Muscle of leg (tissue), 11 donors: ENCODE results near the gene C5AR1. TPM values are rescaled to one million over a fixed set of nuclear protein-coding genes. Genes with fewer than 3 reads are reported as not detected.
"Not testable (repeated sequence)": the region's sequence is repeated elsewhere in the genome, so short reads cannot be mapped to it uniquely, and the experiment has no call there.

Experiments
- DNase-seq: peaks from one replicate; pipeline ENCODE4 v3.0.0; 2013
- H3K27ac ChIP-seq: one replicate; pipeline ENCODE4 v1.5.1; 2013; ENCODE audit warnings: mild to moderate bottlenecking, low read length, control low read depth
- H3K27me3 ChIP-seq: one replicate; pipeline ENCODE4 v1.6.1; 2013; ENCODE audit warnings: low read length; ENCODE audit not compliant: control insufficient read depth, insufficient read depth
- H3K36me3 ChIP-seq: one replicate; pipeline ENCODE4 v1.6.1; 2013; ENCODE audit warnings: low read length; ENCODE audit not compliant: control insufficient read depth, insufficient read depth
- H3K4me1 ChIP-seq: one replicate; pipeline ENCODE4 v1.6.1; 2013; ENCODE audit warnings: low read length; ENCODE audit not compliant: control insufficient read depth, insufficient read depth
- H3K4me3 ChIP-seq: one replicate; pipeline ENCODE4 v1.5.1; 2013; ENCODE audit warnings: low read length, control low read depth
- H3K9me3 ChIP-seq: replicated peaks from 2 replicates; pipeline ENCODE4 v1.6.1; 2013; ENCODE audit warnings: low read depth, low read length; ENCODE audit not compliant: control insufficient read depth
- WGBS: methylation state at CpG from one replicate; pipeline ENCODE4 v1.1.5; 2013; ENCODE audit warnings: missing lambda C conversion rate; ENCODE audit not compliant: insufficient coverage; 5-methylcytosine and 5-hydroxymethylcytosine counted together
- polyA plus RNA-seq, 8 donors: library from polyadenylated mRNA; unstranded; fragments of 120-200 nt; gene quantifications; one replicate each; pipeline versions ENCODE4 v1.2.1 to v1.2.3, GENCODE V29; 2013; ENCODE audit warnings: inconsistent platforms in 1 of 8, low replicate concordance in 1 of 8; ENCODE audit not compliant: insufficient read length in 8 of 8, insufficient read depth in 1 of 8
- total RNA-seq: library from RNA; stranded (reverse); fragments of 120-200 nt; gene quantifications from one replicate; pipeline ENCODE4 v1.2.4, GENCODE V29; 2013

The C5AR1 gene
- total and polyA plus RNA-seq, 9 donors: 0.53 to 3.6 (median 1.9) TPM

GRCh38 chr19:47283405-47284059 is 26.1 kb upstream of the C5AR1 start:
- no peaks in the 10 kb centered on the region for H3K4me1 ChIP-seq
- no peaks in the 10 kb centered on the region for H3K27me3 ChIP-seq
- no peak overlapping the region for H3K4me3 ChIP-seq
- 81% methylated on average over 5 of the region's 10 CpGs for whole genome bisulfite sequencing
- no peaks in the 10 kb centered on the region for H3K36me3 ChIP-seq
- H3K27ac ChIP-seq: no peak overlapping the region
- DNase-seq: no peak
- H3K9me3 ChIP-seq: no peaks in the 10 kb centered on the region

- Histone ChIP-seq H3K4me1 (peaks cover 6% of the 10 kb centered on the region), H3K4me3 (no peak overlapping the region), H3K9me3 (no peaks in the 10 kb centered on the region), H3K36me3 (no peaks in the 10 kb centered on the region), H3K27me3 (no peaks in the 10 kb centered on the region), H3K27ac (no peak overlapping the region)
- 100% methylated on average over 1 of the region's 9 CpGs for WGBS
- peak; percentile 75 for DNase-seq
These were observed 25.2 kb upstream of the C5AR1 start for GRCh38 chr19:47284324-47284899.

DNA sequence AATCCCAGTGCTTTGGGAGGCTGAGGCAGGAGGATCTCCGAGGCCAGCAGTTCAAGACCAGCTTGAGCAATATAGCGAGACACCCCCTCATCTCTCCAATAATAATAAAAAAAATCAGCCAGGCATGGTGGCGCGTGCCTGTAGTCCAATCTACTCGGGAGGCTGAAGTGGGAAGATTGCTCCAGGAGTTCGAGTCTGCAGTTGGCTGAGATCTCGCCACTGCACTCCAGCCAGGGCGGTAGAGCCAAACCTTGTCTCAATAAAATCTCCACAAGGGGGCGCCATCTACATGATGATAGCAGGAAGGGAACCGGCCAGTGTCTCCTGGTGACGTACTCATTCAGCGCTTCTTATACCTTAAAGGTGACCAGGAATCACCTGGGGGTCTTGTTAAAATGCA is 13.6 kb upstream of the C5AR1 start:
- peak; percentile 81 for DNase-seq
- Histone ChIP-seq H3K36me3 (peaks cover 3% of the 10 kb centered on the region), H3K4me3 (no peak overlapping the region), H3K27ac (no peak overlapping the region), H3K4me1 (no peaks in the 10 kb centered on the region), H3K27me3 (no peaks in the 10 kb centered on the region), H3K9me3 (no peaks in the 10 kb centered on the region)
- WGBS: 5% methylated on average over 9 of the region's 12 CpGs

DNA sequence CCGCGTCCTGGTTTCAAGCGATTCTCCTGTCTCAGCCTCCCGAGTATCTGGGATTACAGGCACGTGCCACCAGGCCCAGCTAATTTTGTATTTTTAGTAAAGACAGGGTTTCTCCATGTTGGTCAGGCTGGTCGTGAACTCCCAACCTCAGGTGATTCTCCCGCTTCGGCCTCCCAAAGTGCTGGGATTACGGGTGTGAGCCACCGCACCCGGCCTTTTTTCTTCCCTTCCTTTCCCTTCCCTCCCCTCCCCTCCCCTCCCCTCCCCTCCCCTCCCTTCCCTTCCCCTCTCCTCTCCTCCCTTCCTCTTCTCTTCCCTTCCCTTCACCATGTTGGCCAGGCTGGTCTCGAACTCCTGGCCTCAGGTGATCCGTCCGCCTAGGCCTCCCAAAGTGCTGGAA is 8.8 kb upstream of the C5AR1 start:
- H3K27ac ChIP-seq, H3K36me3 ChIP-seq, DNase-seq, H3K4me1 ChIP-seq, H3K4me3 ChIP-seq, H3K9me3 ChIP-seq, H3K27me3 ChIP-seq: not testable (repeated sequence)
- WGBS: 85% methylated on average over 4 of the region's 14 CpGs

- Histone ChIP-seq H3K36me3 (no peaks in the 10 kb centered on the region), H3K27ac (no peak overlapping the region), H3K4me1 (no peaks in the 10 kb centered on the region), H3K4me3 (no peak overlapping the region), H3K27me3 (no peaks in the 10 kb centered on the region), H3K9me3 (no peaks in the 10 kb centered on the region)
- WGBS: no CpG with 5 or more reads among the region's 10 CpGs
- no peak for DNase-seq
These were observed 7.4 kb upstream of the C5AR1 start for GRCh38 chr19:47302249-47302648.

DNA sequence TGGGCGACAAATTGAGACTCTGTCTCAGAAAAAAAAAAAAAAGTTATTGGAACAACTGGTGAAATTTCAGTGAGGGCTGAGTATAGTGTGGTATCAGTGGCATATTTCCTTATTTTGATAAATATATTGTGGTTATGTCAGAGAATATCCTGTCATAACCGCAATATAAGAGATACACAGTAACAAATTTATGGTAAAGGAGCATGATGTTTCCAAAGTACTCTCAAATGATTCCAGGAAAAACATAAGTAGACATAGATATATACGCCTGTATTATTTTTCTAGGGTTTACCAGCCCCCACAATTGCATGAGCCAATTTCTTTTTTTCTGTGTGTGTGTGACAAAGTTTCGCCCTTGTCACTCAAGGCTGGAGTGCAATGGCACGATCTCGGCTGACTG is 5.7 kb upstream of the C5AR1 start:
- Histone ChIP-seq H3K4me3 (no peak overlapping the region), H3K27me3 (no peaks in the 10 kb centered on the region), H3K27ac (no peak overlapping the region), H3K36me3 (no peaks in the 10 kb centered on the region), H3K9me3 (no peaks in the 10 kb centered on the region), H3K4me1 (no peaks in the 10 kb centered on the region)
- no peak for DNase-seq
- WGBS: no CpG with 5 or more reads among the region's 6 CpGs

- Histone ChIP-seq H3K36me3 (no peaks in the 10 kb centered on the region), H3K27me3 (no peaks in the 10 kb centered on the region), H3K4me1 (no peaks in the 10 kb centered on the region), H3K9me3 (no peaks in the 10 kb centered on the region), H3K27ac (no peak overlapping the region), H3K4me3 (no peak overlapping the region)
- peak; percentile 57 for DNase-seq
- WGBS: 7% methylated on average over 9 of the region's 14 CpGs
These were observed 4.3 kb upstream of the C5AR1 start for GRCh38 chr19:47305309-47305751.

DNA sequence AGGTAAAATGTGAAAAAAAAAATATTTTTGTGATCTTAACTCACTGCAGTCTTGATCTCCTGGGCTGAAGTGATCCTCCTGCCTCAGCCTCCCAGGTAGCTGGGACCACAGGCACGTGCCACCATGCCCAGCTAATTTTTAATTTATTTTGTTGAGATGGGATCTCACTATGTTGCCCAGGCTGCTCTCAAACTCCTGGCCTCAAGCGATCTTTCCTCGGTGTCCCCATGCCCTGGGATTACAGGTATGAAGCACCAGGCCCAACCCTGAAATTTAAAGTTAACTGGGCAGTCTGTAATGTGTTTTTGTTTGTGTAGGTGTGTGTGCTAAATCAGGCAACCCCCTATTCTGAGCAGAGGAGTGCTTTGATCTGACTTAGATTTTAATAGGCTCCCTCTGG is 3.4 kb upstream of the C5AR1 start:
- Histone ChIP-seq H3K27me3 (no peaks in the 10 kb centered on the region), H3K9me3 (no peaks in the 10 kb centered on the region), H3K36me3 (no peaks in the 10 kb centered on the region), H3K4me1 (no peaks in the 10 kb centered on the region), H3K4me3 (no peak overlapping the region), H3K27ac (no peak overlapping the region)
- WGBS: 94% methylated on average over 2 of the region's 3 CpGs
- no peak for DNase-seq

DNA sequence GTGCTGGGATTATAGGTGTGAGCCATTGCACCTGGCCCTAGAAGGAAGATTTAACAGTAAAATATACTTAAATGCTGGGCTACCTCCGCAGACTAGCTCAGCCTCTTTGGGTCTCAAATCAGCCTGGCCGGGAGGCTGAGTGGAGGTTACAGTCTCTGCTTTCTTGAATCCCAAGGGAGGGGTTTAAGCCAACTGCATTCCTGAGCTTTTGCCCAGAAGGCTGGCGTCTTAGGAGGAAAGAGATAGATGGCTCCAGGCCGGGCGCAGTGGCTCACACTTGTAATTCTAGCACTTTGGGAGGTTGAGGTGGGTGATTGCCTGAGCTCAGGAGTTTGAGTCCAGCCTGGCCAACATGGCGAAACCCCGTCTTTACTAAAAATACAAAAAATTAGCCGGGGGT is 623 bp upstream of the C5AR1 start:
- Histone ChIP-seq H3K4me3 (no peak overlapping the region), H3K4me1 (no peaks in the 10 kb centered on the region)
- WGBS: 33% methylated on average over 5 of the region's 8 CpGs

GRCh38 chr19:47310323-47310722 is 662 bp downstream of the C5AR1 start:
- H3K9me3 ChIP-seq: no peaks in the 10 kb centered on the region
- peaks cover 2% of the 10 kb centered on the region for H3K27me3 ChIP-seq
- H3K4me1 ChIP-seq: no peaks in the 10 kb centered on the region
- no peak overlapping the region for H3K4me3 ChIP-seq
- no peaks in the 10 kb centered on the region for H3K36me3 ChIP-seq
- 100% methylated on average over 1 of the region's 2 CpGs for WGBS
- no peak for DNase-seq
- no peak overlapping the region for H3K27ac ChIP-seq

More for the DNA sequence above, 623 bp upstream of the C5AR1 start:
- no peak for DNase-seq
- Histone ChIP-seq H3K27me3 (no peaks in the 10 kb centered on the region), H3K9me3 (no peaks in the 10 kb centered on the region), H3K27ac (no peak overlapping the region), H3K36me3 (no peaks in the 10 kb centered on the region)
